Measurements from ENCODE around the gene PEX11A.

- TF ChIP-seq CTCF (IDR thresholded peaks at IDR 0.05) (no peak), POLR2A (IDR thresholded peaks at IDR 0.05) (no peak), EP300 (IDR thresholded peaks at IDR 0.05) (peak; percentile 27 to 66)
These were observed 37.7 kb upstream of the PEX11A start for GRCh38 chr15:89728254-89728653.
